ENCODE data around the gene ZNF441.

GRCh38 chr19:11780431-11781020 lies 13.7 kb downstream of the ZNF441 start:
- TF ChIP-seq MAX (IDR thresholded peaks at IDR 0.05; ENCODE audit: low read depth, low read length) = no peak
- no peak for TF ChIP-seq HCFC1 (IDR thresholded peaks at IDR 0.05; ENCODE audit: low read length)
- TF ChIP-seq YY1 (IDR thresholded peaks at IDR 0.05; ENCODE audit: low read depth, low read length) = no peak
- TF ChIP-seq CTCF (IDR thresholded peaks at IDR 0.05 in 2 of 3, conservative IDR thresholded peaks at IDR 0.05 in 1 of 3; ENCODE audit: control insufficient read depth in 2 of 3, extremely low read depth in 1 of 3, insufficient read depth in 1 of 3, low read depth in 3 of 3, low read length in 3 of 3) = no peak
- TF ChIP-seq MTA3 (IDR thresholded peaks at IDR 0.05; ENCODE audit: borderline replicate concordance, low read length) = no peak
- TF ChIP-seq ZBTB40 (IDR thresholded peaks at IDR 0.05; ENCODE audit: borderline replicate concordance) = no peak
- TF ChIP-seq EGR1 (IDR thresholded peaks at IDR 0.05; ENCODE audit: borderline replicate concordance in 1 of 2, low read depth in 2 of 2, low read length in 2 of 2) = no peak
- no peak for TF ChIP-seq EZH2 (IDR thresholded peaks at IDR 0.05; ENCODE audit: borderline replicate concordance, control insufficient read depth, low read depth, low read length)
- TF ChIP-seq SRF (IDR thresholded peaks at IDR 0.05; ENCODE audit: low read depth in 2 of 2, low read length in 2 of 2) = no peak
- no peak for TF ChIP-seq TCF7 (IDR thresholded peaks at IDR 0.05; ENCODE audit: borderline replicate concordance)
